ENCODE measurements around the gene CYFIP1.

Gene CYFIP1

DNA sequence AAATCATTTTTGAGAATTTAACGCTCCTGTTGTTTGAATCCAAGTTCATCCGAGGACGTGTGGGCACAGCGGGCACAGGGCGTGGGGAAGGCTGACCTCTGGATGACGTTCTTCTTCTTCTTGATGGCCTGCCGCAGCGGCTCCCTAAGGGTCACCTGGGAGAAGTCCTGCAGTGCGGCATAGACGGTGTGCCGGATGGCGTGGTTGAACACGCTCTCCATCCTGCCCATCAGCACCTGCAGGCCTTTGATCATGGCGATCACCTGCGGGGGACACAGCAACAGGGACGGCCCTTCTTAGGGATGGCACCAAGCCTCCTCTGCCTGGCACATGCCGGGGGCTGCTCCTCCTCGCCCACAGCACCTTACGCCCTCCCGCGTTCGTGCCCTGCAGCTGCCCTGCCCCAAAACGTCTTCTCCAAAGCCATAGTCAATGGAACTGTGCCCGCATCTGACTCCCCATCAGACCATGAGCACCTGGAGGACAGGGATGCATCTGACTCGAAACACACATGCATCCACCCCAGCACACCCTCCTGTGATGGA is 61.5 kb downstream of the CYFIP1 start:
- no peak for DNase-seq

DNA sequence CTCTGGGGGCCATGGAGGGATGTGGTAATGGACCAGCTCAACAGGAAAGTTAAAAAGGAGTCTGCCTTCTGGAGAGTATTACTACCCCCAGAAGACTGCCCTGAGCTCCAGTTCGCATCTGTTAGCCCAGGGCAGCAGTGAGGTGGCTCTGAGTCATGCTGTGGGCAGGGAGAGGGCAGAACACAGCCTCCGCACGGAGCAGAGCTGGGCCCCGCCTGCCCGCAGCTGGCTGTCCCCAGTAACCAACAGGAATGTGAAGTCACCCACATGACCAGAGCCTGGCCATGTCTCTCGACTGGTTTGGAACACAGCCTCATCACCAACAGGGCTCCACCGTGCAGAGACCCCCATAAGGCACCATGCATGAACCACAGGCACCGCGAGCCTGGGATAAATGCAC is 62.1 kb downstream of the CYFIP1 start:
- DNase-seq, result no peak

- no peak for DNase-seq
Measured at GRCh38 chr15:22917556-22917955, 62.6 kb downstream of the CYFIP1 start.

GRCh38 chr15:22916606-22917350 is 63.4 kb downstream of the CYFIP1 start:
- DNase-seq, result no peak

GRCh38 chr15:22915866-22916515 is 64.2 kb downstream of the CYFIP1 start:
- no peak for DNase-seq

DNA sequence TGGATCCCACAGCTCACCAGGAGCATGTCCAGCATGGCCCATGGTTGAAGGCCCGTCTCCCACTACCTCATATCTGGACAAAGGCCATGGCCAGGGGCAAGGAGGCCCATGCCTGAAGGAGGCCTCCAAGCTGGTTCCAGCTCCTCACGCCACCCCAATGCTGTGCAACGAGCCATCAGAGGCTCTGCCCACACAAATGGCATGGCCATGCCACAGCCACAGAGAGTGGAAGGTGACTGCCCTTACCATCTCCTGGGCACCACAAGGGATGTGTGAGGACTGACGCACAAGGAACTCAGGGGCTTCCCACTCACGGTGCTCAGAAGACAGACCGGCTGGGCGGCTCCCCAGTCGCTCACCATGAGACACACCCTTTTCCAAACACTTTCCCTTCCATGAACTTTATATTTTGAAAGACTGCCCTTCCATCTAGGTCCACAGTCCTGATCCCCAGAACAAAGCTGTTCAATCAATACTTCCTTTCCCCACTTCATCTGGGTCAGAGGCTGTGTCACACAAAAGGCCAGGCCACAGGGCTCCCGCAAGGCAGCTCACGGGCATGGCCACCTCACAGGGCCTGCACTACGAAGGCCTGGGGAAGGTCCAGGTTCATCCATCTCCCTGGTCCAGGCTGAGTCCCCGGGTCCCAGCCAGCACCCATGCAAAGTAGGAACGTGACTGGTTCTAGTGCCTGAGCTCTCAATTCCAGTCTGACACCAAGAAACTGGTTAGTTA is 66.4 kb downstream of the CYFIP1 start:
- no peak for DNase-seq

GRCh38 chr15:22912256-22912655 is 67.9 kb downstream of the CYFIP1 start:
- DNase-seq, result no peak

- DNase-seq, result no peak
Measured at GRCh38 chr15:22911306-22911705, 68.9 kb downstream of the CYFIP1 start.

DNA sequence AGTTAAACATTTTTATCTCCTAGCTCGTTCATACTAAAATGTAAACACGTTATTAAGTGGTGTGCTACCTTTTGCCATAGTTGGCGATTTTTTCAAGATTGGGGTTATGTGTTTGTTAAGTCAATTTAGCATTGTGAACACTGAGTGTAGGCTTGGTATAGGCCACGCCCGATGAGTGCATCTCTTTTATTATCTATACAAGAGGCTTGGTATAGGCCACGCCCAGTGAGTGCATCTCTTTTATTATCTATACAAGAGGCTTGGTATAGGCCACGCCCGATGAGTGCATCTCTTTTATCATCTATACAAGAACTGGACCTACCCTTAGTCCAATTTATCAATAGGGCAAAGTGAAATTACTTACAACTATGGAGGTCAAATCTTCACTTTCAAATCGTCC is 71.3 kb downstream of the CYFIP1 start:
- DNase-seq, result no peak

DNA sequence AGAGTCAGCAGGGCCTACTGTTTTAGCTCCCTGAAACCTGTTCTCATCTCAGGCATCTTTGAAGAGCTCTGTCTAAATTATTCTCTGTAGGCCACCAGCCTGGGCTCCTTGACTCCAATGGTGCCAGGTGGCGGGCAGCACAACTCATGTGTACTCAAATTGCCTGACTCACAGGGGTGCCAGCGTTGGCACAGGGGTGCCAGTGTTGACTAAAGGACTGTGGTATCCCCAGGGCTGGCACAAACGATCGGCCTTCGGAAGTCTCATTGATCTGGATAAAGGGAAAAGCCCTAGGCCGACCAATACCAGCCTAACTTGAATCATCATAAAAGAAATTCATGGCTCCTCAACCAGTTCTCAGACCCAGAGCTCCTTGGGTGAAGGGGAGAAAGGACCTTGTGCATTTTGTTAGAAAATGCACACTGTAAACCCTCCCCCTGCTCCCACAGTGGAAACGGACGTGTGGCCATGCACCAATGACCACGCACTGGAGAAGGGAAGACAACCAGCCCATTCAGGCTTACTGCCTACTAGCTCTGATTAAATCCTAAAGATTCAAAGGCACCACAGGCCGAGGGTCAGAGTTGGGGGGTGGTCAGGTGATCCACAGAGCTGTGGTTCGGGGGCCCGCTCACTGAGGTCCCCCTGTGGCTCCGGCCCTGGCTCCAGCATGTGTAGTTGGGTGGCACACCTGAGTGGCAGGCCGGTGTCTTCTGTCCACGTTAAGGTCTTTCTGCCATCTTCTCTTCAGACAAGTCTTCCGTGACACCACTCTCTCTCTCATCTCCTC is 72.8 kb downstream of the CYFIP1 start:
- DNase-seq, result no peak

GRCh38 chr15:22904736-22905135 is 75.4 kb downstream of the CYFIP1 start:
- peak in 1 of 56 donors; percentile 9 for DNase-seq

DNA sequence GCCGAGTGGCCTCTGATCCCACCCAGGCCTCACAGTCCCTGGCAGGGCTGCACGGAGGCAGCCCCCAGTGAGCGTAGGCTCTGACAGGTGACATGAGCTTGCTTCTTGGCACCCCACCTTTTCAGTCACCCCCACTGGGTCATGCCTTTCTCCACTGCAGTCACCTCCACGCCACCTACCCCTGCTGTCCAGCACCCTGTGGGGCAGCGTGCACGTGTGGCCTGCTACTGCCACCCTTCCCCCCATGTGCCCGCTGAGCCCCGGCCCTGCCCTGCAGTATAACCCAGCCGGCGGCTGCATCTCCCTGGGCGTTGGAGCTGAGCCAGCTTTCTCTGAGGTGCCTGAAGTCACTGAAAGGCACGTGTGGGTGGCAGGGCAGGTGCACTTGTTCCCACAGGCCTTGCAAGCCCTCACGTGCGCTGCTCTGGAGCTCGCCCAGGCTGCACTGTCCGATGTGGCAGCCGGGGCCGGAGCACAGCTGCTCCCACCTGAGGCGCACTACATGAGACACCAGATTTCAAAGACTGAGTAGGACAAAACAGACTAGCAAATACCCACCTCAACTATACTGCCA is 76.1 kb downstream of the CYFIP1 start:
- DNase-seq, result no peak

- no peak for DNase-seq
Measured at GRCh38 chr15:22903427-22903826, 76.7 kb downstream of the CYFIP1 start.

- DNase-seq, result no peak
Measured at GRCh38 chr15:22902981-22903380, 77.2 kb downstream of the CYFIP1 start.

DNA sequence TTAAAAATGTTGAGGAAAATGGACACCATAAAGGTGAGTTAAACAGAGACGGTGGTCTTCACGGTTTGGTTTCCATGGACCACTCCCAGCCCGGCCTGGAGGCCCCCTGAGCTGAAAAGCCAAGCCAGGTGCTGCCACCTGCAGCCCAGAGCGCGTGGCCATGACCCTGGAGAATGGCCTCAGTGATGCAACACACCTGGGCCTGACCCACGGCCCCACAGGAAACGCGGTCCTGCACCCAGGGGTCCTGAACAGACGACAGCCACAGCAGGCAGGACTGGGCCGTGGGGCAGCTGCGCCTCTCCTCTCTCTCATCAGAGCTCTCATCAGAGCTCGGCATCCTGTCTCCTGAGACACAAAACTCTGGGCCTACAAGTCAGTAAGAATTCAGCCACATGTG is 77.6 kb downstream of the CYFIP1 start:
- no peak for DNase-seq

- no peak for DNase-seq
Measured at GRCh38 chr15:22902046-22902445, 78.1 kb downstream of the CYFIP1 start.

- DNase-seq, result no peak
Measured at GRCh38 chr15:22895465-22896190, 84.5 kb downstream of the CYFIP1 start.

DNA sequence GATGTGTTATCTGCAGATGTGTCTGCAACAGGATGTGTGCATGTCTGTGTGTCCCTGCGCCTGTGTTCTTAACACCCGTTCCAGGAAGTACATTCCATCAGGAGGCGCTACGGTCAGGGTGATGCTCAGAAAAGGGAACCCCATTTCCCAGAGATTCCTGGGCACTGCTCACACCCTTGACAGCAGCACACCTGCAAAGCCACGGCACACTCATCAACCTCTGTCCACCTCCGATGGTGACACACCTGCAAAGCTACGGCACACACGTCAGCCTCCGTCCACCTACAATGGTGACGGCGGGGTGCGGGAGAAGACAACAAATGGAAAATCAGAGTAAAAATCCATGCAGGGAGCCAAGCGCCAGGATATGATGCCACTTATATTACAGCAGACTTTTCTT is 86.3 kb downstream of the CYFIP1 start:
- DNase-seq, result no peak

DNA sequence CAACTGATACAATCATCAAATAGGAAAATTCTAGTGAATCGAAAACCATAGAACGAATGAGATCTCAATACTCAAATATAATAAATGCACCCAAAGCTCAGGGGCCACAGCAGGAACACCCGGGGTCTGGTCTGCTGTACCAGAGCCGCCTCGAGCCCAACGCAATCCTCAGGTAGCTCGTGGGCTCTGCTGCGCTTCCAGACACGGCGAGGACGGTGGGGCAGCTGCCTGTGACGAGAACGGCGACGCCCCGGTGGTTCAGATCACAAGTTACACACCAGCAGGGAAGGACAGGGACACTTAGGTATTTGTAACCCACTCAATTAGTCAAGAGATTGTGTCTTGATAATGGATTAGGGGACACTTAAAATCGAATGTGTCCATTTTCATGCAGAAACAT is 87.1 kb downstream of the CYFIP1 start:
- no peak for DNase-seq

DNA sequence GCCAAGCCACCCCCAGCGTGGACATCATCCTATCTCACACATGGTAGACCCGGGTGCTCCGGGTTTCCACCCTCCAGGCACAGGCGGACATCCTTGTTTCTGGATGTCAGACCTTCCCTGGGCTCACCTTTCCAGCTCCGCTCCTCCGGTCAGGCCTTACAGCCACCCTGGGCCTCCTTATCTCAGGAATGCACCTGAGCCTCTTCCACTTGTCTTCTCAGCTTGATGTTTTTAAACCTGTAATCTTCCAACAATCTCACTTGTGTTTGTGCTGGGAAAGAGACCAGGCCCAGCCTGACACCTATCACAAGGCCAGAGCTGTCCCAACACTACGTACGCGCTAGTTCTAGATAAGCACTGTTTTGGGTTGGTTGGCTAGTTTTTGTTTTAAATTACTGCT is 87.8 kb downstream of the CYFIP1 start:
- DNase-seq, result no peak

Measured in nucleus accumbens (tissue), 56 donors.